ENCODE measurements around the gene BIRC2. TPM values are rescaled to one million over a fixed set of nuclear protein-coding genes. Genes with fewer than 3 reads are reported as not detected.
A peak's percentile ranks its signal among the peaks of the same experiment; 100 is the strongest.

BIRC2 gene
- total RNA-seq, 1 donor from 2014 or later, result 69.9 TPM

DNA sequence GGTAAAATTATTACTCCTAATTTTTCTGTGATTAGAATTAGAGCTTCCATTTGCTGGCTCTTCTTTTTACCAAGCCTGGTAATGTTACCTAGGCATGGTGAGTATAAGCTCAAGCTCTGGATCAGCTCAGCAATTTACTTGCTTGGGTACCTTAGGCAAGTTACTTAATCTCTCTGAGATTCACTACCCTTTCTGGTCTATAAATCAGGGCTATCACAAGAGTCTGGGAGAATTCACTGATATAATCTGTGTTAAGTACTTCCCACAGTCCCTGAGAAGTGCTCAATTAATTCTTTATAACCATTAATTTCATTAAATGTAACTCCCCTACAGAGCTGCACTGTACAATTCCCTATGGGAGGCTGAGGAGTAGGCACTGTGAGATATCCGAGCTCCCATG is 61.3 kb downstream of the BIRC2 start:
- Histone ChIP-seq H3K9ac (ENCODE audit: low read length) (no peak overlapping the region), H2AFZ (ENCODE audit: low read depth, low read length) (no peak overlapping the region), H3K4me1 (ENCODE audit: insufficient read depth, low read length) (peaks cover 4% of the 10 kb centered on the region), H4K20me1 (ENCODE audit: insufficient read depth, low read length) (peaks cover 53% of the 10 kb centered on the region), H3K27me3 (ENCODE audit: insufficient read depth, low read length) (no peaks in the 10 kb centered on the region), H3K79me2 (ENCODE audit: insufficient read depth, low read length) (peaks cover 67% of the 10 kb centered on the region), H3K27ac (ENCODE audit: low read depth, low read length) (no peak overlapping the region), H3K9me3 (ENCODE audit: insufficient read depth, low read depth, low read length) (no peaks in the 10 kb centered on the region), H3K4me2 (ENCODE audit: low read length) (no peak overlapping the region), H3K36me3 (ENCODE audit: insufficient read depth, low read length) (no peaks in the 10 kb centered on the region), H3K4me3 (ENCODE audit: insufficient read depth, low read depth, low read length) (no peak overlapping the region)
- no peaks in the 10 kb centered on the region for H3K27me3 Mint-ChIP-seq (ENCODE audit: low read depth, unreplicated experiment)
- no peak for DNase-seq (ENCODE audit: low read depth)
- no peaks in the 10 kb centered on the region for H3K9me3 Mint-ChIP-seq (ENCODE audit: unreplicated experiment)
- no peak for TF ChIP-seq EZH2 (IDR thresholded peaks at IDR 0.05; ENCODE audit: insufficient read depth, low read length)
- TF ChIP-seq, protein P1, sequence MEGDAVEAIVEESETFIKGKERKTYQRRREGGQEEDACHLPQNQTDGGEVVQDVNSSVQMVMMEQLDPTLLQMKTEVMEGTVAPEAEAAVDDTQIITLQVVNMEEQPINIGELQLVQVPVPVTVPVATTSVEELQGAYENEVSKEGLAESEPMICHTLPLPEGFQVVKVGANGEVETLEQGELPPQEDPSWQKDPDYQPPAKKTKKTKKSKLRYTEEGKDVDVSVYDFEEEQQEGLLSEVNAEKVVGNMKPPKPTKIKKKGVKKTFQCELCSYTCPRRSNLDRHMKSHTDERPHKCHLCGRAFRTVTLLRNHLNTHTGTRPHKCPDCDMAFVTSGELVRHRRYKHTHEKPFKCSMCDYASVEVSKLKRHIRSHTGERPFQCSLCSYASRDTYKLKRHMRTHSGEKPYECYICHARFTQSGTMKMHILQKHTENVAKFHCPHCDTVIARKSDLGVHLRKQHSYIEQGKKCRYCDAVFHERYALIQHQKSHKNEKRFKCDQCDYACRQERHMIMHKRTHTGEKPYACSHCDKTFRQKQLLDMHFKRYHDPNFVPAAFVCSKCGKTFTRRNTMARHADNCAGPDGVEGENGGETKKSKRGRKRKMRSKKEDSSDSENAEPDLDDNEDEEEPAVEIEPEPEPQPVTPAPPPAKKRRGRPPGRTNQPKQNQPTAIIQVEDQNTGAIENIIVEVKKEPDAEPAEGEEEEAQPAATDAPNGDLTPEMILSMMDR (IDR thresholded peaks at IDR 0.05; ENCODE audit: insufficient read depth, low read depth, low read length), result no peak
- no peak overlapping the region for H3K4me3 Mint-ChIP-seq (ENCODE audit: unreplicated experiment)
- peaks cover 32% of the 10 kb centered on the region for H3K4me1 Mint-ChIP-seq (ENCODE audit: low read depth, unreplicated experiment)
- peak overlapping the region; percentile 53 for H3K27ac Mint-ChIP-seq (ENCODE audit: unreplicated experiment)
- H3K36me3 Mint-ChIP-seq (ENCODE audit: low read depth, unreplicated experiment), result peaks cover 2% of the 10 kb centered on the region
- no peak for FAIRE-seq

DNA sequence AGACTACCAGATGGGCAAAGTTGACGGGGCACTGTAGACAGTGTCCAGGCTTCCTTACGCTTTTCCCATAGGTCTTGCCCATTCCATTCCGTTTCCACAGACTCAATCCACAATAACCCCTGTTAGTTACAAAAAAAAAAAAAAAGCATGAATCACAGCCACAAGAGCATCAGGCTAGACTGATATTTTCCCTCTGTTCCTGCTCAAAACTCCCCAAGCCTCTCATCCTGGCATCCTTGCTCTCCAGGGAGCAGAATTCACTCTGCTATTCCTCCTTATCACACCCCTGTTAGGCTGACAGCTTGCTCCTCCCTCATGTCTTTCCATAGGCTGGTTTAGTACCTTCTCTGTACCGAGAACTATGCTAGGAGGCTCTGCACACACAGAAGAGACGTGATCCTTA is 63.4 kb downstream of the BIRC2 start:
- DNase-seq (ENCODE audit: low read depth) (peak; percentile 52), FAIRE-seq (no peak)
- Histone ChIP-seq H3K9me3 (ENCODE audit: insufficient read depth, low read depth, low read length) (no peaks in the 10 kb centered on the region), H3K27me3 (ENCODE audit: insufficient read depth, low read length) (no peaks in the 10 kb centered on the region), H4K20me1 (ENCODE audit: insufficient read depth, low read length) (peaks cover 67% of the 10 kb centered on the region), H3K4me3 (ENCODE audit: insufficient read depth, low read depth, low read length) (no peak overlapping the region), H3K9ac (ENCODE audit: low read length) (no peak overlapping the region), H3K79me2 (ENCODE audit: insufficient read depth, low read length) (peaks cover 76% of the 10 kb centered on the region), H3K4me1 (ENCODE audit: insufficient read depth, low read length) (peaks cover 4% of the 10 kb centered on the region), H2AFZ (ENCODE audit: low read depth, low read length) (no peak overlapping the region), H3K27ac (ENCODE audit: low read depth, low read length) (no peak overlapping the region), H3K4me2 (ENCODE audit: low read length) (no peak overlapping the region), H3K36me3 (ENCODE audit: insufficient read depth, low read length) (no peaks in the 10 kb centered on the region)
- Mint-ChIP-seq H3K4me1 (ENCODE audit: low read depth, unreplicated experiment) (peaks cover 36% of the 10 kb centered on the region), H3K36me3 (ENCODE audit: low read depth, unreplicated experiment) (peaks cover 9% of the 10 kb centered on the region), H3K4me3 (ENCODE audit: unreplicated experiment) (no peak overlapping the region), H3K9me3 (ENCODE audit: unreplicated experiment) (peaks cover 2% of the 10 kb centered on the region), H3K27me3 (ENCODE audit: low read depth, unreplicated experiment) (no peaks in the 10 kb centered on the region), H3K27ac (ENCODE audit: unreplicated experiment) (peak overlapping the region; percentile 51)
- no peak for TF ChIP-seq EZH2 (IDR thresholded peaks at IDR 0.05; ENCODE audit: insufficient read depth, low read length)
- TF ChIP-seq, protein P1 (IDR thresholded peaks at IDR 0.05; ENCODE audit: insufficient read depth, low read depth, low read length), result no peak

DNA sequence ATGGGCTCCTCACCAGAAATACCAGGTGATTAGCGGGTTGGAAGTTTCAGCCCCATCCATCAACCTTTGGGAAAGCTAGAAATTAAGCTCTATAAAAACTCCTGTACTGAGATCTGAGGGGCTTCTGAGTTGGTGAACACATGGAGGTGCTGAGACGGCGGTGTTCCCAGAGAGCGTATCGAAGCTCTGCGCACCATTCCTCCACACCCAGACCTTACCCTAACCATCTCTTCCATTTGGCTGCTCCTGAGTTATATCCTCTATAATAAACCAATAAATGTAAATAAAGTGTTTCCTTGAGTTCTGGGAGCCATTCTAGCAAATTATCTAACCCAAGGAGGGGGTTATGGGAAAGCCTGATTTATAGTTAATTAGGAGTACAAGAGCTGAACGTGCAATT is 64.1 kb downstream of the BIRC2 start:
- H3K9me3 Mint-ChIP-seq (ENCODE audit: unreplicated experiment), result peaks cover 2% of the 10 kb centered on the region
- TF ChIP-seq EZH2 (IDR thresholded peaks at IDR 0.05; ENCODE audit: insufficient read depth, low read length), result no peak
- TF ChIP-seq, protein P1 (IDR thresholded peaks at IDR 0.05; ENCODE audit: insufficient read depth, low read depth, low read length), result no peak
- H3K9me3 ChIP-seq (ENCODE audit: insufficient read depth, low read depth, low read length), result no peaks in the 10 kb centered on the region
- H4K20me1 ChIP-seq (ENCODE audit: insufficient read depth, low read length), result peaks cover 62% of the 10 kb centered on the region
- peaks cover 75% of the 10 kb centered on the region for H3K79me2 ChIP-seq (ENCODE audit: insufficient read depth, low read length)
- H3K36me3 ChIP-seq (ENCODE audit: insufficient read depth, low read length), result no peaks in the 10 kb centered on the region
- no peak overlapping the region for H3K27ac Mint-ChIP-seq (ENCODE audit: unreplicated experiment)
- H3K27me3 Mint-ChIP-seq (ENCODE audit: low read depth, unreplicated experiment), result no peaks in the 10 kb centered on the region
- H2AFZ ChIP-seq (ENCODE audit: low read depth, low read length), result no peak overlapping the region
- DNase-seq (ENCODE audit: low read depth) (no peak), FAIRE-seq (no peak)
- H3K4me3 ChIP-seq (ENCODE audit: insufficient read depth, low read depth, low read length), result no peak overlapping the region
- peaks cover 9% of the 10 kb centered on the region for H3K36me3 Mint-ChIP-seq (ENCODE audit: low read depth, unreplicated experiment)
- no peak overlapping the region for H3K27ac ChIP-seq (ENCODE audit: low read depth, low read length)
- no peak overlapping the region for H3K4me3 Mint-ChIP-seq (ENCODE audit: unreplicated experiment)
- no peak overlapping the region for H3K4me2 ChIP-seq (ENCODE audit: low read length)
- H3K4me1 ChIP-seq (ENCODE audit: insufficient read depth, low read length), result peaks cover 4% of the 10 kb centered on the region
- H3K9ac ChIP-seq (ENCODE audit: low read length), result no peak overlapping the region
- peaks cover 36% of the 10 kb centered on the region for H3K4me1 Mint-ChIP-seq (ENCODE audit: low read depth, unreplicated experiment)
- H3K27me3 ChIP-seq (ENCODE audit: insufficient read depth, low read length), result no peaks in the 10 kb centered on the region

Measured in astrocyte (in vitro differentiated cells and primary cell).